Testis (tissue), 3 donors: ENCODE data around the gene SIVA1. TPM values are rescaled to one million over a fixed set of nuclear protein-coding genes. Genes with fewer than 3 reads are reported as not detected.

ENCODE experiments used
- DNase-seq: peaks from one replicate; pipeline ENCODE4 v3.0.0-alpha.2; 2019
- H3K27ac ChIP-seq, 2 donors: fragments of 200-600 bp; sonication (generic); one replicate each; pipeline ENCODE4 v1.5.1; 2019
- H3K27me3 ChIP-seq: fragments of 200-600 bp; sonication (generic); one replicate; pipeline ENCODE4 v1.5.1; 2019
- H3K36me3 ChIP-seq: fragments of 200-600 bp; sonication (generic); one replicate; pipeline ENCODE4 v1.5.1; 2017; ENCODE audit warnings: low read depth; ENCODE audit errors: missing control alignments
- H3K4me1 ChIP-seq: fragments of 200-600 bp; sonication (generic); one replicate; pipeline ENCODE4 v1.5.1; 2019
- H3K4me3 ChIP-seq, 2 donors: fragments of 200-600 bp; sonication (generic); one replicate each; pipeline ENCODE4 v1.5.1; 2017 to 2019
- H3K9me3 ChIP-seq: fragments of 200-600 bp; sonication (generic); one replicate; pipeline ENCODE4 v1.5.1; 2017
- CTCF ChIP-seq, 3 experiments: fragments of 450-650 bp in 2 of 3; fragments of 200-600 bp in 1 of 3; sonication (generic) in 1 of 3; IDR thresholded peaks; one replicate each; pipeline ENCODE4 v1.5.1; 2016 to 2019; ENCODE audit warnings: antibody characterized with exemption in 3 of 3, mild to moderate bottlenecking in 2 of 3, moderate library complexity in 1 of 3
- POLR2A ChIP-seq: fragments of 450-650 bp; IDR thresholded peaks from one replicate; pipeline ENCODE4 v1.6.1; 2017; ENCODE audit warnings: antibody characterized with exemption, mild to moderate bottlenecking, moderate library complexity
- WGBS, 2 donors: methylation state at CpG; one replicate each; pipeline ENCODE4 v1.1.5; 2018; 5-methylcytosine and 5-hydroxymethylcytosine counted together
- intact Hi-C: fragments of 100-400 bp; cut with DNase I; formaldehyde crosslinking; loops from one replicate; pipeline ENCODE4 v1.15.1; 2023; ENCODE audit warnings: low total_unique reads
- polyA plus RNA-seq: library from polyadenylated mRNA; stranded (reverse); fragments of 350-450 nt; fragmentation: Illumina TruSeq; extraction: RNeasy Lipid Tissue Mini Kit (QIAGEN cat#74804); gene quantifications from one replicate; pipeline ENCODE4 v1.2.3, GENCODE V29; 2014; ENCODE audit warnings: low read depth, low replicate concordance; ENCODE audit not compliant: insufficient read depth
- total RNA-seq, 2 donors: library from RNA; depleted of rRNA; stranded (reverse); fragments of >200 nt; gene quantifications; one replicate each; pipeline ENCODE4 v1.2.3, GENCODE V29; 2016

SIVA1 gene
- total and polyA plus RNA-seq, 3 donors from 2014 or later, result 99.5 to 247 (median 236) TPM

- Histone ChIP-seq H3K4me3 (no peak overlapping the region), H3K9me3 (no peaks in the 10 kb centered on the region), H3K4me1 (no peaks in the 10 kb centered on the region), H3K36me3 (no peaks in the 10 kb centered on the region), H3K27ac (no peak overlapping the region), H3K27me3 (no peaks in the 10 kb centered on the region)
- TF ChIP-seq POLR2A, result no peak
- no peak for TF ChIP-seq CTCF (IDR thresholded peaks at IDR 0.05)
- WGBS, 2 donors, result 89 to 95% methylated on average over 16 to 30 of the region's 32 CpGs
- no peak for DNase-seq
- intact Hi-C loops, result loop anchor here (5.0 kb wide), 1 partner anchor 47 kb away; no protein-coding TSS in a partner anchor
Measured at GRCh38 chr14:104779776-104780512, 27.0 kb downstream of the SIVA1 start.

- H3K4me3 ChIP-seq, result no peak overlapping the region
- intact Hi-C loops, result no loop called here
- H3K27me3 ChIP-seq, result no peaks in the 10 kb centered on the region
- no peak overlapping the region for H3K27ac ChIP-seq
- TF ChIP-seq POLR2A (no peak), CTCF (IDR thresholded peaks at IDR 0.05) (no peak)
- H3K36me3 ChIP-seq, result no peaks in the 10 kb centered on the region
- H3K9me3 ChIP-seq, result no peaks in the 10 kb centered on the region
- peaks cover under 1% of the 10 kb centered on the region for H3K4me1 ChIP-seq
- WGBS, 2 donors, result 86 to 91% methylated on average over 1 to 24 of the region's 24 CpGs
- no peak for DNase-seq
Measured at GRCh38 chr14:104780513-104781030, 27.6 kb downstream of the SIVA1 start.

GRCh38 chr14:104781271-104782077 is 28.5 kb downstream of the SIVA1 start:
- Histone ChIP-seq H3K4me1 (peaks cover 9% of the 10 kb centered on the region), H3K36me3 (no peaks in the 10 kb centered on the region), H3K4me3 (no peak overlapping the region), H3K27me3 (no peaks in the 10 kb centered on the region), H3K9me3 (no peaks in the 10 kb centered on the region), H3K27ac (no peak overlapping the region)
- 83 to 87% methylated on average over 9 to 20 of the region's 20 CpGs for WGBS, 2 donors
- intact Hi-C loops, result no loop called here
- TF ChIP-seq CTCF (IDR thresholded peaks at IDR 0.05), result no peak
- no peak for TF ChIP-seq POLR2A
- DNase-seq, result no peak

- no peak for TF ChIP-seq POLR2A
- TF ChIP-seq CTCF (IDR thresholded peaks at IDR 0.05), result no peak
- DNase-seq, result no peak
- Histone ChIP-seq H3K4me3 (no peak overlapping the region), H3K36me3 (no peaks in the 10 kb centered on the region), H3K27ac (no peak overlapping the region), H3K4me1 (peaks cover 16% of the 10 kb centered on the region), H3K27me3 (no peaks in the 10 kb centered on the region), H3K9me3 (no peaks in the 10 kb centered on the region)
- intact Hi-C loops, result no loop called here
- WGBS, 2 donors, result 85 to 90% methylated on average over 2 to 27 of the region's 28 CpGs
Measured at GRCh38 chr14:104782086-104782807, 29.3 kb downstream of the SIVA1 start.
